GM13977 (cell line): ENCODE data around the gene IZUMO4.

ENCODE experiments used
- DNase-seq: peaks from one replicate; pipeline ENCODE4 v3.0.0; 2012; ENCODE audit warnings: low spot score
- in situ Hi-C: fragments of 300-500 bp; cut with MboI; formaldehyde crosslinking; loops from one replicate; pipeline ENCODE4 v1.12.0; 2022; ENCODE audit warnings: low sequenced_read_pairs, low pct_unique_long_range_greater_than_20kb, mixed read lengths, inconsistent platforms; ENCODE audit not compliant: unreplicated experiment
- TF ChIP-seq, protein P1 (sequence below): IDR thresholded peaks from 2 replicates; pipeline ENCODE4 v1.5.1; 2012; ENCODE audit warnings: mild to moderate bottlenecking, control low read depth; ENCODE audit not compliant: insufficient read depth; ENCODE audit errors: extremely low read depth, missing control alignments

Gene IZUMO4, protein sequence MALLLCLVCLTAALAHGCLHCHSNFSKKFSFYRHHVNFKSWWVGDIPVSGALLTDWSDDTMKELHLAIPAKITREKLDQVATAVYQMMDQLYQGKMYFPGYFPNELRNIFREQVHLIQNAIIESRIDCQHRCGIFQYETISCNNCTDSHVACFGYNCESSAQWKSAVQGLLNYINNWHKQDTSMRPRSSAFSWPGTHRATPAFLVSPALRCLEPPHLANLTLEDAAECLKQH

DNA sequence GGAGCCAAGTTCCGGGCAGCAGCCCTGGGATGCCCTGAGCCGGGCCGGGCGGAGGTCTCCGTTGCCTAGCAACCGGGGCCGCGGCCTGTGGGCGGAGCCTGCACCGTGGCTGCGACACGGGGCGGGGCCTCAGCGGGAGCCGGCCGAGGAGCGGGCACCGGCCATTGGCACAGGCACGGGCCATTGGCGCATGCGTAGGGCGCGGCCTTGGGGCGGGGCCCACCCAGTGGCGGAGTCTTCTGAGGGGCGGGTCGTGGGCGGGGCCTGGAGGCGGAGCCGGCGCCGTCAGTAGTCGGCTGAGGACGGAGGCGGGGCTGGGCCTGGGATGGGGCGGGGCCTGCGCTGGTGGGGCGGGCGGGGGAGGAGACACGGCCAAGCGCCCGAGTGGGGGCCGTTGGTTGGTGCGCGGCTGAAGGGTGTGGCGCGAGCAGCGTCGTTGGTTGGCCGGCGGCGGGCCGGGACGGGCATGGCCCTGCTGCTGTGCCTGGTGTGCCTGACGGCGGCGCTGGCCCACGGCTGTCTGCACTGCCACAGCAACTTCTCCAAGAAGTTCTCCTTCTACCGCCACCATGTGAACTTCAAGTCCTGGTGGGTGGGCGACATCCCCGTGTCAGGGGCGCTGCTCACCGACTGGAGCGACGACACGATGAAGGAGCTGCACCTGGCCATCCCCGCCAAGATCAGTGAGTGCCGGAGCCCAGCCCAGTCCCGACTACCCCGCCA is at the start of gene IZUMO4:
Gene IZUMO4, plus strand, starts transcription at position 436 of the 723 bp plus-strand sequence. Its CDS starts 31 bp downstream, at position 467.
- in situ Hi-C loops, result no loop called here
- TF ChIP-seq, protein P1, sequence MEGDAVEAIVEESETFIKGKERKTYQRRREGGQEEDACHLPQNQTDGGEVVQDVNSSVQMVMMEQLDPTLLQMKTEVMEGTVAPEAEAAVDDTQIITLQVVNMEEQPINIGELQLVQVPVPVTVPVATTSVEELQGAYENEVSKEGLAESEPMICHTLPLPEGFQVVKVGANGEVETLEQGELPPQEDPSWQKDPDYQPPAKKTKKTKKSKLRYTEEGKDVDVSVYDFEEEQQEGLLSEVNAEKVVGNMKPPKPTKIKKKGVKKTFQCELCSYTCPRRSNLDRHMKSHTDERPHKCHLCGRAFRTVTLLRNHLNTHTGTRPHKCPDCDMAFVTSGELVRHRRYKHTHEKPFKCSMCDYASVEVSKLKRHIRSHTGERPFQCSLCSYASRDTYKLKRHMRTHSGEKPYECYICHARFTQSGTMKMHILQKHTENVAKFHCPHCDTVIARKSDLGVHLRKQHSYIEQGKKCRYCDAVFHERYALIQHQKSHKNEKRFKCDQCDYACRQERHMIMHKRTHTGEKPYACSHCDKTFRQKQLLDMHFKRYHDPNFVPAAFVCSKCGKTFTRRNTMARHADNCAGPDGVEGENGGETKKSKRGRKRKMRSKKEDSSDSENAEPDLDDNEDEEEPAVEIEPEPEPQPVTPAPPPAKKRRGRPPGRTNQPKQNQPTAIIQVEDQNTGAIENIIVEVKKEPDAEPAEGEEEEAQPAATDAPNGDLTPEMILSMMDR, result peak; percentile 44
- peak; percentile 100 for DNase-seq

DNA sequence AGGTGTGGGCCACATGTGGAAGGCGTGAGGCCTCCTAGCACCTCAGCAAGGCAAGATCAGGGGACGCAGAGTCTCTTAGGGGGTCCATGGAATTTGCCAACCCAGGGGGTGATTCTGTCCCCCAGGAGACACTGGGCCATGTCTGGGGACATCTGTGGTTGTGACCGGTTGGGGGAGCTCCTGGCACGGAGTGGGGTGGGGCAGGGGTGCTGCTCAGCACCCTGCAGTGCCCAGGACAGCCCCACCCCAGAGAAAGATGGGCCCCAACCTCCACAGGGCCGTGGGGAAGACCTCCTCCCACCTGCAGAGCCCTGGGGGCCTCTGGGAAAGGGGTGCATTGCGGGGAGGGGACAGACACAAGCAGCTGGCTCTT is 49.7 kb upstream of the IZUMO4 start:
- DNase-seq, result no peak
- TF ChIP-seq, protein P1, result peak; percentile 42
- in situ Hi-C loops, result no loop called here

DNA sequence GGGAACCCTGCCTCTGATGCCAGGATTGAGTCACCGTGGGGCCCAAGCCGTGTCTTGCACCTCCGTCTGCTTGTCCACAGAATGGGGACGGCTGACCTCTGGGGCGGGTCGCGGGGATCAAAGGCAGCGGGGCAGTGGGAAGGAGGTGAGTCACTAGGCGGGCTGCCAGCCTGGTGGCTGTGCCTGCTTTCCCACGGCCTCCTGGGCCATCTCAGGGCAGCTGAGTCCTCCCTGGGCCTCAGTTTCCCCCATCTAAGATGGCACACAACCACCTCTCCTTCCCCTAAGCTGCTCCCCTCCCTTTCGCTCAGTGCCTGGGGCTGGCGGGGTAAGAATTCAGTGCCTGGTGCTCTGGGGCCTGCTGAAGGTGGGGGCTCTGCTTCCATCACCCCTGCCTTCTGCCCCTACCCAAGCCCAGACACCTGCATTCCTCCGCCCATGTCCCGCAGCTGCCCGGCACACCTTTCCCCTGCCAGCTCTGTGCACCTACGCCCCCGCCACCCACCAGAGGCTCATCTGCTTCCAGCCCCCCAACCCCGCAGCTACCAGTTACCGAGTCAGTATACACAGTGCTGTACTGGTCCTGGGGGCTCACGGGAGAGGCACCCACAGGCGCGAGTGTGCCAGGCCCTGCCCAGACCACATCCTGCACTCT is 49.1 kb upstream of the IZUMO4 start:
- in situ Hi-C loops, result no loop called here
- TF ChIP-seq, protein P1, result no peak
- DNase-seq, result no peak

DNA sequence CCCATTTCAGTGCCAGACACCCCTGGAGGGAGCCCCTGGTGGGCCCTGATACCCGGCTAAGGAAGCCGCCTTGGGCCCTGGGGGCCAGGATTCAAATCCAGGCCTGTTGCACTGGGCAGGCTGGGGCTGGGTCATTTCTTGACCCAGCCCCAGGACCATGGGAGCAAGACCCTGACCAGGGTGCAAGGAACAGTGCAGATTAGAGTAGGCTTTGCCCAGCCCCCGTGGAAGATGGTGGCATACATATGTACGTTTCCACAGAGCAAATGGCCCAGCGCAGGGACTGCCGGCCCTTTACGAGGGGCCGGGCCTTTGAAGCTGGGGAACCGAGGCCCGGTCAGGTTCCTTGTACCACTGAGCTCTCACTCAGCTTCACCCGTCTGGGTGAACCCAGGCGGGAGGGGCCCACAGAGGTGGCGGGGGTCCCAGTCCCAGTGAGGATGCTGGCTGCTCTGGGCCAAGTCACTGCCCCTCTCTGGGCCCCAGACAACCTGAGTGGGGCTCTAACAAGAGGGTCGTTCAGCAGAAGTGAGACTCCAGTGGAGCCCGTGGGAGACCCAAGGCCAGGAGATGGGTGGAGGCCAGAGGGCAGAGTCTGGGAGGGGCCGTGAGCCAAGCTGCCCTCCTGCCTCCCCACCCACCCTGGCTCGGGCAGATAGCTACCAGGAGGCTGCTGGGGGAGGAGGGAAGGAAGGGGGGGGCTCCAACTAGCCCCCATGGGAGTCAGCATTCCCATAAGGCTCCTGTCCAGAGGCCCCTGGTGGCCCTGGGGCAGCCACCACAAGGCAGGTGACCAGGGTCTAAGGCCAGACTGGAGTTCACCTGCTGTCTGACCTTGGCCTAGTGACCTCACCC is 48.4 kb upstream of the IZUMO4 start:
- DNase-seq, result no peak
- in situ Hi-C loops, result no loop called here
- TF ChIP-seq, protein P1, result no peak

DNA sequence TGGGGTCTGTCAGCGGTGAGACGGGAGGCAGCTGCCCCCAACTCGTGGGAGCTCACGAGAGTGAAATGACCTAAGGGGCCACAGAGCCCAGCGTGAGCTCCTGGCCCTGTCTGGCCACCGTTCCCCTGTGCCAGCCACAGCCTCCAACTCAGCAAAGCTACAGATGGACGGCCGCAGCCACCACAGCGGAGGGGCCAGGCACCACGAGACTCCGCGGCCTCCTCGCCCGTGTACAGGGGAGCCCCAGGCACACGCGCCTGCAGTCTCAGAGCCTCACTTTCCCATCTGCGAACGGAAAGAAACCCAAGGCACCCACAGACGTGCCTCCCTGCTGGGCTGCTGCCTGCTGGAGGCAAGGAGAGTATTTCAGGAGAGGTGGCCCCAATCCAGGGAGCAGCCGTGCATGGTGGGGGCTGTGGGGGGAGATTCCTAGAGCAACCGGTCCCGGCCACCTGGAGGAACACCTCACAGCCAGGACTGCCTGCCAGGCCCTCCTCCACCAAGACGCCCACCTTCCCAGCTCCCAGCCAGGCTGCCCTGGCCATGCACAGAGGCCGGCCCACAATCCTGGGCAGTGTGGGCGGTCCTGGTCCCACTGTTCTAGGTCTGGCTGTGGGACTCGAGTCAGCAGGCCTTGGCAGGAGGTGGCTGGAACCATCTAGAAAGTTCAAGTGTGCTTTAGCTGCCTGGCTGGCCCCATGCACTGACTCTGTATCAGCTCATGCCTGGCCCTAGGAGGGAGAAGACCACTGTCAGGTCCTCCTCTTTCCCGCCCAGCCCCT is 47.6 kb upstream of the IZUMO4 start:
- in situ Hi-C loops, result no loop called here
- TF ChIP-seq, protein P1, result no peak
- no peak for DNase-seq
